Ishikawa (cell line): ENCODE results near the gene BPIFA1.

Experiments
- CEBPB ChIP-seq: IDR thresholded peaks from 2 replicates; pipeline ENCODE4 v1.6.1; 2012
- CREB1 ChIP-seq: IDR thresholded peaks from 2 replicates; pipeline ENCODE4 v1.6.1; 2012; ENCODE audit warnings: low read depth
- EGR1 ChIP-seq: IDR thresholded peaks from 2 replicates; pipeline ENCODE4 v1.6.1; 2012
- EP300 ChIP-seq: IDR thresholded peaks from 2 replicates; pipeline ENCODE4 v1.6.1; 2012; ENCODE audit warnings: borderline replicate concordance
- FOXM1 ChIP-seq: IDR thresholded peaks from 2 replicates; pipeline ENCODE4 v1.6.1; 2012; ENCODE audit warnings: low read depth, borderline replicate concordance
- NFIC ChIP-seq: IDR thresholded peaks from 2 replicates; pipeline ENCODE4 v1.6.1; 2012
- RAD21 ChIP-seq: IDR thresholded peaks from 2 replicates; pipeline ENCODE4 v1.6.1; 2012; ENCODE audit warnings: low read depth
- REST ChIP-seq: IDR thresholded peaks from 2 replicates; pipeline ENCODE4 v1.6.1; 2012; ENCODE audit warnings: low read depth, mild to moderate bottlenecking
- TAF1 ChIP-seq: IDR thresholded peaks from 2 replicates; pipeline ENCODE4 v1.6.1; 2012; ENCODE audit warnings: low read depth, mild to moderate bottlenecking
- TCF12 ChIP-seq: IDR thresholded peaks from 2 replicates; pipeline ENCODE4 v1.6.1; 2012; ENCODE audit warnings: low read depth
- TEAD4 ChIP-seq: IDR thresholded peaks from 2 replicates; pipeline ENCODE4 v1.6.1; 2012
- YY1 ChIP-seq: IDR thresholded peaks from 2 replicates; pipeline ENCODE4 v1.6.1; 2012; ENCODE audit warnings: low read depth
- ZBTB7A ChIP-seq: IDR thresholded peaks from 2 replicates; pipeline ENCODE4 v1.6.1; 2012; ENCODE audit warnings: low read depth
- TF ChIP-seq, protein P1 (sequence below): IDR thresholded peaks from 2 replicates; pipeline ENCODE4 v1.6.1; 2012
- TF ChIP-seq, protein P2 (sequence below): IDR thresholded peaks from 2 replicates; pipeline ENCODE4 v1.6.1; 2012

BPIFA1 gene

GRCh38 chr20:33232486-33233072 is 3.2 kb upstream of the BPIFA1 start:
- no peak for TF ChIP-seq ZBTB7A
- no peak for TF ChIP-seq CREB1
- TF ChIP-seq, protein P1, sequence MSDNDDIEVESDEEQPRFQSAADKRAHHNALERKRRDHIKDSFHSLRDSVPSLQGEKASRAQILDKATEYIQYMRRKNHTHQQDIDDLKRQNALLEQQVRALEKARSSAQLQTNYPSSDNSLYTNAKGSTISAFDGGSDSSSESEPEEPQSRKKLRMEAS: no peak

DNA sequence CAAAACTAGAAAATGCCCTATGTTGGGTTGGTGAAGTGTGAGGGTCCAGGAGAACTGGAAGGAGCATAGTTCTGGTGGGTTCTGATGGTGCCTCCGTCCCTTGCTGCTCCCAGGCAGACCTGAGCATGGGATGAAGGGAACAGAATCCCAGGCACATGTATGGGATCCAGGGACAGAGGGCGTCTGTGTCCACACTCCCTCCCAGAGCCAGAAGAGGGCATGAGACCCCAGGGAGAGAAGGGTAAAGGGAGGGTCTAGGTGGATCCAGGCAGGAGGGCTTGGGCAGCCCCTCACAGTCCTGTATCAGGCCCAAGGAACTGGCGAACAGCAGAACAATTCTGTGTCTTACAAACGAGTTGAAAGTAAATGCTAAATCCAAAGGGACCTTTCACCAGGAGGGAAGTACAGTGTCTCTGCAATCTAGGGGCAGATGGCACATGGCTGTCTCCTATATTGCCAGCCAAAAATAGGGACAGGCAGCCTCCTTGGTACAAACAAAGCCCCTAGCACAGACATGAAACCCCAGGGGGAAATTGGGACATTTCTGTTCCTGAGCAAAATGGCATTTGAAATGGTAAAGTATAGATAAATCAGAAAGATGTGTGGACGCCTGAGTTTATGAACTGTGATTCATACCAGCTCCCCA is 2.5 kb upstream of the BPIFA1 start:
- TF ChIP-seq CEBPB: no peak
- no peak for TF ChIP-seq REST
- TF ChIP-seq TEAD4: no peak
- TF ChIP-seq EP300: no peak
- no peak for TF ChIP-seq TCF12
- TF ChIP-seq, protein P1: no peak
- no peak for TF ChIP-seq FOXM1
- no peak for TF ChIP-seq ZBTB7A
- TF ChIP-seq CREB1: no peak
- TF ChIP-seq, protein P2, sequence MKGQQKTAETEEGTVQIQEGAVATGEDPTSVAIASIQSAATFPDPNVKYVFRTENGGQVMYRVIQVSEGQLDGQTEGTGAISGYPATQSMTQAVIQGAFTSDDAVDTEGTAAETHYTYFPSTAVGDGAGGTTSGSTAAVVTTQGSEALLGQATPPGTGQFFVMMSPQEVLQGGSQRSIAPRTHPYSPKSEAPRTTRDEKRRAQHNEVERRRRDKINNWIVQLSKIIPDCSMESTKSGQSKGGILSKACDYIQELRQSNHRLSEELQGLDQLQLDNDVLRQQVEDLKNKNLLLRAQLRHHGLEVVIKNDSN: no peak
- no peak for TF ChIP-seq NFIC
- no peak for TF ChIP-seq TAF1
- TF ChIP-seq EGR1: no peak
- TF ChIP-seq RAD21: no peak
- no peak for TF ChIP-seq YY1

- TF ChIP-seq TEAD4 (no peak), EP300 (no peak), CEBPB (no peak), ZBTB7A (no peak), RAD21 (no peak), FOXM1 (no peak), YY1 (no peak), NFIC (no peak), TAF1 (no peak), TCF12 (no peak), CREB1 (no peak), REST (no peak), EGR1 (no peak)
- TF ChIP-seq, protein P1: no peak
- TF ChIP-seq, protein P2: no peak
These were observed 1.7 kb upstream of the BPIFA1 start for GRCh38 chr20:33234050-33234449.

DNA sequence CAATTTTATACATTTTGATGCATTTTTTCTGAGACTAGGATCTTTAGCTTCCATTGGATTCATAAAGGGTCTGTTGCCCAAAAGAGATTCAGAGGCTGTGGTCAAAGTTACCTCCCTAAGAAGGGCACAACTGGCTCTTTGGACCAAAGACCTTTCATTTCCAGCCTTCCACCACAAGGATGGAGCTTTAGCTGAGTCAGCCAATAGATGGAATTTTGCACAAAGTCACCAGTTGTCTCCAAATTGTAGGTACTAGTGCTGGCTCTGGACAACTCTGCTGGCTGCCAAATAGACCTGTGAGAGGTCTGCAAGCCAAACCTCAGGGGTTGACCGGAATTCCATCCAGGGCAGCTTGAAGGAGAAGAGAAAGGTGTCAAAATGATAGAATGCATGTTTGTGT is 555 bp downstream of the BPIFA1 start:
- TF ChIP-seq FOXM1: no peak
- TF ChIP-seq TAF1: no peak
- TF ChIP-seq EGR1: no peak
- no peak for TF ChIP-seq ZBTB7A
- no peak for TF ChIP-seq CEBPB
- TF ChIP-seq, protein P2: no peak
- TF ChIP-seq EP300: no peak
- no peak for TF ChIP-seq TEAD4
- TF ChIP-seq YY1: no peak
- TF ChIP-seq TCF12: no peak
- no peak for TF ChIP-seq REST
